ENCODE measurements around the gene DBP.

DBP gene

DNA sequence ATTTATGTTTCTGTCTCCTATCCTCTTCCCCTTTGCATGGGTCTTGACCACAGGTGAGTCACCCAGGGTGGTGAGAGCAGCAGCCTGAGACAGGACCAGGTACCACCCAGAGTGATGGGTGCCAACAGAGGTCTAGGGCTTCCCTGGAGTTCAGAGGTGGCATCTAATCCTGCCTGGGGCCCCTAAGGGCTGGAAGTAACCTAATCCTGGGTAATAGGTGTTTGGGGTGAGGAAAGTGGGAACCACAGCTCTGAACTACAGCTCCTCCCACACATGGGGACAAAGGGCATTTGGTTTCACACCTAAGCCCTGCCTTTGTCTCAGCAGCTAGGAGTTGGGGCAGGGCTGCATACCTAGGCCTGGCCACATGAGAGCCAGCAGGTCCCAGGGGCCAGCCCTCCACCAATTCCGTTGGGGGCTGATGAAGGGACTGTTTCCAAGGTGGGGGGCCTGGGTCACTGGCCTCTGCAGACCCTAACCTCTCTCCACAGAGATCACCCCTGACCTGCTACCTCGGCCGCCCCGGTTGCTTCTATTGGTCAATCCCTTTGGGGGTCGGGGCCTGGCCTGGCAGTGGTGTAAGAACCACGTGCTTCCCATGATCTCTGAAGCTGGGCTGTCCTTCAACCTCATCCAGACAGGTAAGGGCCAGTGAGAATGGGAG lies 9.8 kb downstream of the DBP start:
- no peak for DNase-seq

GRCh38 chr19:48625891-48626327 lies 11.3 kb downstream of the DBP start:
- DNase-seq: no peak

GRCh38 chr19:48624791-48625723 lies 12.1 kb downstream of the DBP start:
- DNase-seq: no peak

GRCh38 chr19:48624067-48624594 lies 13.0 kb downstream of the DBP start:
- peak; percentile 97 for DNase-seq

DNA sequence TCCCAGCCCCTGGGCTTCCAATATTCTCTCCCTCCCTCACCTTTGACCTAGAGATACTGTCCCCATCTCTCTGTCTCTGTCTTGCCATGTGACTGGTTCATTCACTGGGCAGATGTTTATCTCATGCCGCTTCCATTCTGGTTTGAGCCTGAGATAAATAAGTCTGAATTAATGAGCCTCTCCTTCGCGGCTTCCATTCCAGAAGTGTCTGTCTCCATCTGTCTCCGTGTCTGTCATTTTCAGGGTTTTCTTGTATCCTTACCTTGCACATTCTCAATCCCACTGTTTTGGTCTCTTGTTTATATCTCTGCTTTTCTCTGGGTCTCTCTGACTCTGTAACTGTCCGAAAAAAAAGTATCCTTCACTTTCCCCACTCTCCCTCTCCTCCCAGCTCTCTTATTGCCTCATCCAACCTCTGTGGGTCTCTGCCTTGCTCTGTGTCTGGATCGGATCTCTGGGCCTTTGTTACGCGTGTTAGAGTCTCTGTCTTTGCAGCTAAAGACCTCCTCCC lies 13.6 kb downstream of the DBP start:
- DNase-seq: no peak

DNA sequence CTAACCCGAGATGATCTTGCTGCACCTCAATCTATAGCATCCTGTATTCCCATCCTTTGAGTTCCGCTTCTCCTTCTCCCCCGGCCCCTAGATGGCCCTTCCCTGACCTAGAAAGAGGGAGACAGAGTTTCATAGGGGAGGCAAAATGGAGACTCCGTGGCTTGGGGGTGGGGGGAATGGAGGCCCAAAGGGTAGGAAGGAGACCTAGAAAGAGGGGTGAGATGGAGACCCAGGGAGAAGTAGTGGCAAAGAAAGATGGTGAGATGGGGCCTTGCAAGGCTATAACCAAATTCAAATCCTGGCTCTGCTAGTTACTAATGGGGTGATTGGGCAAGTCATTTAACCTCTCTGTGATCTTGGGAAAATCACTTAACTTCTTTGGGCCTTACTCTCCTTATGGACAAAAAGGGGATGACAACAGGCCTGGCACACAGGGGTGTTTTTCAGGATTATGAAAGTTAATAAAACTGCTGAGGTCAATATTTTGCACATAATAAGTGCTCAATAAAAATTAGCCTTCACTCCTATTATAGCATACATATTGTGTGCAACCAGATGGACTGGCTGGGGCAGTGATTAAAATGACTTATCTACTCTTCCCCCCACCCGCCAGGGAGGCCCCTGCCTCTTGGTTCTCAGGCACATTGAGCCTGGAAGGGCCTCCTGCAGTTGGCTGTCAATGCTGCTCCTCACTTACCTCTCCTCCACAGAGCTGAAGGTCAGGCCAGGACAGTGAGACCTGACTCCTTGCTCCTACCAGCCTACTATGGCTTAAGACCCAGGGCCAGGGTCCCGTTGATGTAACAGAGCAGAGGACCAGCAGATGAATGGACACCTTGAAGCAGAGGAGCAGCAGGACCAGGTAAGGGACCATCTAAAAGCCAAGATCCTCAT lies 17.2 kb downstream of the DBP start:
- DNase-seq: no peak

DNA sequence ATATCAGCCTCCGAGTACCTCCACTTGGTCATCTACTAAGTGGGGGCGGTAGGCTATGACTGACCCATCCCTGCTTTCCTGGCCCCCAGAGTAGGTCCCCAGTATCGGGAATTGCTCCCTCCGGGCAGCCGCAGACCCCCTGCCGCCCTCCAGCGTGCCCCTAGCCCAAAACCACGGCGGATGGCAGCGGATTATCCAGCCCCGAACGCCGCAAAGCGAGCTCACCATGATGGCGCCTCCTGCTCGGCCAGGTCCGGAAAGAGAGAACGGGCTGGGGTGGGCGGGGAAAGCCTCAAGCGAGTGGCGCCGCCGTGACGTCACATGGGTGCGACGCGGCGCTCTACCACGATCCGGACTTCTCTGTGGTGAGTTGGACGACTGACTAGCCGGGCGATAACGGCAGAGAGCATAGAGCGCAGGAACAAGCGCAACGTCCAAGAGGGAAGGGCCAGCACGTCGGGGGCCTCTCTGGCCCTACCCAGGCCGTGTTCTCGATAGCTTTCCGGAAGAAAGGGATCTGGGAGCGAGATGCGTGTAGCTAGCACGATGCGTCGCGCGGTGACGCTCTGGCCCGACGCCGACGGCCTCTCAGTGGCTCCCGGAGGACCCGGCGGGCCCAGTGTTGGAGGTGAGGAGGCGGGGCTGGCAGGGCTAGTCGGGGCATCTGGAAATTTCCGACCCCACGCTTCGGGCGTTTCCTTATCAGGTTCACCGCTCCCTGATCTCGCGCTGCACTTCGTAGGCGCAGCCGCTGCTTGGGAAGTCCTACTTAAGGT lies 18.1 kb downstream of the DBP start, which contains the start of the genes RPL18 and SPHK2:
TSS of gene RPL18 (minus strand) at position 263 of the 776 bp plus-strand sequence. CDS start at position 228, 35 bp downstream.
TSS of gene SPHK2 (plus strand) at position 591 of the 776 bp plus-strand sequence. CDS start 1,009 bp downstream, outside the sequence.
- peak; percentile 98 for DNase-seq

DNA sequence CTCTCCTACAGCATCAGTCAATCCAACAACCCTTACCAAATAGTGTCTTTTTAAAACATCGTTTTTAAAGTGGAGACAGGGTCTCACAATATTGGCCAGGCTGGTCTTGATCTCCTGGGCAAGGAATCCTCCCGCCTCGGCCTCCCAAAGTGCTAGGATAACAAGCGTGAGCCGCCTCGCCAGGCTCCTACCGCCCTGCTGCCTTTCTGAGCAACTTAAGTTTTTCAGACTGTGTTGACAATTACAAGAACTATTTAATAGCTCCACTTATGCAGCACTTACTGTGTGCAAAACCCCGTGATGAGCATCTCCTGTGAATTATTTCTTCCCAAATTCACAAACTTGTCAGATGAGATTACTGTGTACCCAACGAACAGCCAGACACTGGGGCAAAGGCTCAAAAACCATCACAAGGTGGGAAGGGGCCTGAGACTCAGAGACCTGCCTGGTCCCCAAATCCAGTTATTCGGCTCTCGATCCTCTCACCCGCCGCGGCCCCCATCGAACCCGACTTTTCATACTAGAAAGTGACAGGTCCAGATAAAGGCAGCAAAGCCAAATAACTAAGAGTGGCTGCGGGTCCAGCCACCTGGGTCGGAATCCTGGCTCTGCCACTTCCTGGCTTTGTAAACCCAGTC lies 18.8 kb downstream of the DBP start:
- no peak for DNase-seq

GRCh38 chr19:48617146-48617937 lies 19.8 kb downstream of the DBP start:
- DNase-seq: no peak

- DNase-seq: no peak
Observed at GRCh38 chr19:48616491-48617056, 20.6 kb downstream of the DBP start.

GRCh38 chr19:48616041-48616436 lies 21.1 kb downstream of the DBP start:
- no peak for DNase-seq

- no peak for DNase-seq
Observed at GRCh38 chr19:48615231-48616040, 21.7 kb downstream of the DBP start.

DNA sequence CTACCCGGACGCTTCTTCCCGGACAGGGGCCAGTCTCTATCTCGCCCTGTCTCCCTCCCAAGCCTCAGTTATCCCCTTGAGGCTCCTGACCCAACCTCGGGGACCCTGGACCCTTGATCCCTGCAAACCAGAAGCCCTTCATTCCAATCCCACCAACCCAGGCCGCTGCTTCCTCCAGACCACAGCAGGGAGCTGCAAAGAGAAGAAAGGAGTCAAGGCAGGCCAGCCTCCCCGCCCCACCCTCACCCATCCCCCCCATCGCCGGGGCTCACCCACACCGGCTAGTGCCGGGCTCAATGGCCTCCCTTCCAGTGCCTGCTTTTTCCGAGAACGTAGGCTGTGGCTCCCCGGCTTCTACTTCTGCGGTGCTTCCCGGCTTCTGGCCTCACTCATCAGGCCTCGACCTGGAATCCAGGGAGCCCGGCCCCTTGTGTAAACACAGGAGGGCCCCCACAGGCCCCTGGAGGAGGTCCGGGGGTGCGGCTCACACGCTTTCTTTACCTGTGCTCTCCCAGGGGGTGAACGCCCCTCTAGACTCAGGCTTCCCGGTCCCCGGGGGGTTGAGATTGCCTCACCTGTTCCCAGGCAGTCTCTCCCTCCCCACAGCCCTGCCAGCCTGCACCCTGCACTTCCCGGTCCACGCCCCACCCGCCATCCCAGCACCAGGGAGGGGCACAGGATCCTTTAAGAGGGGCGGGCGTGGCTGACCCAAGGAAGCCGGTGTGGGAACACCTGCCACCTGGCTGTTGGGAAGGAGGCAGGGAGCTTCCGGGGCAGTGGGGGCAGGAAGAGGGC lies 22.5 kb downstream of the DBP start, which contains the start of gene FAM83E:
TSS of gene FAM83E (minus strand) at position 641 of the 795 bp plus-strand sequence. CDS start 1,704 bp downstream, outside the sequence.
- DNase-seq: no peak

GRCh38 chr19:48613852-48614435 lies 23.2 kb downstream of the DBP start:
- no peak for DNase-seq

DNA sequence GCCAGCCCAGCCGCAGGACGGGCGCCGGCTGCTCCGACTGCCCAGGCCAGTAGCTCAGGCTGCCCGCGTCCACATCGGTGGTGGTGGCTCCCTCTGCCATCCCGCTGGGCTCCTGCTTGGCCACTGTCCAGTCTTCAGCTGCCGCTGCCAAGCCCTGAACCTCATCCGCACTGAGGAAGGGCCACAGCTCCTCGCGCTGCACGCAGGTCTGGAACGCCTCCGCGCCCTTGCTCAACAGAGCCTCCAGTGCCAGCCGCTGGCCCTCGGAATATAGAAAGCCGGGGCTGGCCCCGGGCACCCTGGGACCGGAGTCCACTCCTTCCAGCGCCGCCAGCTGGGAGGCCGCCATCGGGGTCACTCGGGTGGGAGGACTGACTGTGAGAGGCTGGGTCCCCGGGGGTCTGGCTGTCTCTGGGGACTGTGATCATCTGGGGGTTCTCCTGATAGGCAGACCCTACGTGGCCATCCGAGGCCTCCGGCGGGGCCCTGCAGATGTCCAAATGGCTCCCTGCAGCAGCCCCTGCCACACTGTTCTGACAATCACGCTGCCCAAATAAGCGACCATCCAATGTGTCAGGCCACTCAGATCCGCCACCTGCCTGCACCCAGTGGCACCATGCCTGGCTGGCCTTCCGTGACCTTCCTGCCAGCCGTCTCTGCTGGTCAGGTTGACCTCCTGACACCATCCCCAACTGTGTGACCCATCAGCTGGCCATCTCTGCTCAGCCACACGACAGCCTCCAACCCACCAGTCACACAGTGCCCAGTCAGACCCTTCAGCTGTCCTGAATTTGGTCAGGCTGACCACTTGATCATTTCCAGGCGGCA lies 23.9 kb downstream of the DBP start:
- DNase-seq: no peak

- DNase-seq: no peak
Observed at GRCh38 chr19:48611872-48612271, 25.3 kb downstream of the DBP start.
